ENCODE measurements around the gene PROK1. TPM values are rescaled to one million over a fixed set of nuclear protein-coding genes. Genes with fewer than 3 reads are reported as not detected.

Gene PROK1
- total and polyA plus RNA-seq, 2 donors (not counting 1 experiment from before 2014, with no cell fraction given): not detected

DNA sequence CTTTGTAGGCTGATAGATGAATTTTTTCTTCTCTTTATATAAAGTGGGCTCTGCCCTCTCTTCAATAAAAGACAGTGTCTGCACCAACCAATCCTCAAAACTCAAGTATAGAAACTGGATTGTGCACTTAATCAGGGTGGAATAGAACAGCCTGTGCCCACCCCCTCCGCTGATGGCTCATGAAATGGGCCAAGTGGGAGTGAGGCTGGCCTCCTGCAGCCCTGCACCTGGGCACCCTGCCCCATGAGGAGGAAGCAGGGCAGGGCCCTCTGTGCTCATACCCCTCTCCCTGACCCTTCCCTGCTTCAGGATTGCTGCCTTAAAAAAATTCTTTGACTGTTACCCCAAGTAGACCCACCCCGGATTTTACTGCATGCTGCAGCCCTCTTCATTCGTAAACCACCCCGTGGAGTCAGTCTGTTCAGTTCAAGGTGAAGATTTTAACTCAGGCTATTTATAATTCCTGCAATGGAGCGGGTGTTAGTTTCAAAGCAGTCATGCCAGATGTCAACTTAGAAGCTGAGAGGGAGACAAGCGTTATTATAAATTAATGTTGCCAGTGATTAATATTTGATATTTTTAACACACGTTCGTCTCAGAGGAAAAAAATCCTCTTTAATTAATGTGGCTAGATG lies 15.8 kb downstream of the PROK1 start:
- H3K27me3 ChIP-seq (replicated peaks in 1 of 4; ENCODE audit: control extremely low read depth in 1 of 4, control insufficient read depth in 3 of 4, insufficient read depth in 4 of 4, low read length in 3 of 4): no peaks in the 10 kb centered on the region
- TF ChIP-seq, protein P1, sequence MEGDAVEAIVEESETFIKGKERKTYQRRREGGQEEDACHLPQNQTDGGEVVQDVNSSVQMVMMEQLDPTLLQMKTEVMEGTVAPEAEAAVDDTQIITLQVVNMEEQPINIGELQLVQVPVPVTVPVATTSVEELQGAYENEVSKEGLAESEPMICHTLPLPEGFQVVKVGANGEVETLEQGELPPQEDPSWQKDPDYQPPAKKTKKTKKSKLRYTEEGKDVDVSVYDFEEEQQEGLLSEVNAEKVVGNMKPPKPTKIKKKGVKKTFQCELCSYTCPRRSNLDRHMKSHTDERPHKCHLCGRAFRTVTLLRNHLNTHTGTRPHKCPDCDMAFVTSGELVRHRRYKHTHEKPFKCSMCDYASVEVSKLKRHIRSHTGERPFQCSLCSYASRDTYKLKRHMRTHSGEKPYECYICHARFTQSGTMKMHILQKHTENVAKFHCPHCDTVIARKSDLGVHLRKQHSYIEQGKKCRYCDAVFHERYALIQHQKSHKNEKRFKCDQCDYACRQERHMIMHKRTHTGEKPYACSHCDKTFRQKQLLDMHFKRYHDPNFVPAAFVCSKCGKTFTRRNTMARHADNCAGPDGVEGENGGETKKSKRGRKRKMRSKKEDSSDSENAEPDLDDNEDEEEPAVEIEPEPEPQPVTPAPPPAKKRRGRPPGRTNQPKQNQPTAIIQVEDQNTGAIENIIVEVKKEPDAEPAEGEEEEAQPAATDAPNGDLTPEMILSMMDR (IDR thresholded peaks at IDR 0.05): no peak
- no peak for TF ChIP-seq EZH2 (IDR thresholded peaks at IDR 0.05; ENCODE audit: borderline replicate concordance, insufficient read depth, low read depth, low read length, poor library complexity, severe bottlenecking)
- H3K27me3 Mint-ChIP-seq: peaks cover 11% of the 10 kb centered on the region
- H4K20me1 ChIP-seq (ENCODE audit: control insufficient read depth, insufficient read depth, low read length, poor library complexity, severe bottlenecking): no peaks in the 10 kb centered on the region
- no peaks in the 10 kb centered on the region for H3K4me1 Mint-ChIP-seq
- no peak overlapping the region for H3K4me3 Mint-ChIP-seq
- H3K27ac ChIP-seq (ENCODE audit: low read length in 2 of 2): no peak overlapping the region
- no peaks in the 10 kb centered on the region for H3K9me3 ChIP-seq (ENCODE audit: control extremely low read depth in 1 of 3, control insufficient read depth in 2 of 3, insufficient read depth in 1 of 3, low read length in 2 of 3)
- H3K4me2 ChIP-seq (replicated peaks; ENCODE audit: low read depth, low read length, poor library complexity, severe bottlenecking): no peak overlapping the region
- no peak overlapping the region for H3K4me3 ChIP-seq (ENCODE audit: control extremely low read depth in 1 of 5, extremely low read depth in 1 of 5, insufficient read depth in 1 of 5, low read depth in 2 of 5, low read length in 4 of 5)
- H3K79me2 ChIP-seq (ENCODE audit: control insufficient read depth, insufficient read depth, low read length): no peaks in the 10 kb centered on the region
- no peak overlapping the region for H3K27ac Mint-ChIP-seq
- no peaks in the 10 kb centered on the region for H3K4me1 ChIP-seq (ENCODE audit: control insufficient read depth in 2 of 2, insufficient read depth in 2 of 2, low read length in 2 of 2)
- no peaks in the 10 kb centered on the region for H3K36me3 ChIP-seq (replicated peaks in 1 of 2; ENCODE audit: control extremely low read depth in 1 of 2, control insufficient read depth in 1 of 2, extremely low read depth in 1 of 2, insufficient read depth in 2 of 2, low read length in 1 of 2)
- H3K9ac ChIP-seq (ENCODE audit: low read length): no peak overlapping the region
- POLR2A ChIA-PET: no interaction called here
- no peaks in the 10 kb centered on the region for H3K9me3 Mint-ChIP-seq (ENCODE audit: insufficient read depth)
- WGBS (ENCODE audit: insufficient coverage): 100% methylated on average over 4 of the region's 8 CpGs
- no peak for ATAC-seq (ENCODE audit: low read depth)
- CTCF ChIA-PET: interaction anchor here (1.5 to 23.1 kb wide), 3 partner anchors 54 to 262 kb away, joined by 4 to 837 read pairs (median 6); partner anchors contain the start of gene KCNC4
- no peak for DNase-seq
- intact Hi-C loops (cut with micrococcal nuclease): no loop called here
- H2AFZ ChIP-seq (ENCODE audit: insufficient read depth, low read depth, low read length, poor library complexity, severe bottlenecking): no peak overlapping the region

GRCh38 chr1:110471131-110471530 lies 20.2 kb downstream of the PROK1 start:
- ATAC-seq (ENCODE audit: low read depth) (no peak), DNase-seq (no peak)
- H3K9me3 Mint-ChIP-seq (ENCODE audit: insufficient read depth): no peaks in the 10 kb centered on the region
- no peaks in the 10 kb centered on the region for H3K36me3 ChIP-seq (replicated peaks in 1 of 2; ENCODE audit: control extremely low read depth in 1 of 2, control insufficient read depth in 1 of 2, extremely low read depth in 1 of 2, insufficient read depth in 2 of 2, low read length in 1 of 2)
- CTCF ChIA-PET: interaction anchor here (1.5 kb wide), 1 partner anchor 10 kb away, joined by 3 read pairs; no protein-coding TSS in a partner anchor
- H3K4me1 Mint-ChIP-seq: no peaks in the 10 kb centered on the region
- no peak overlapping the region for H3K4me3 Mint-ChIP-seq
- no peak overlapping the region for H3K4me2 ChIP-seq (replicated peaks; ENCODE audit: low read depth, low read length, poor library complexity, severe bottlenecking)
- 83% methylated on average over 1 of the region's 3 CpGs for WGBS (ENCODE audit: insufficient coverage)
- no peak overlapping the region for H2AFZ ChIP-seq (ENCODE audit: insufficient read depth, low read depth, low read length, poor library complexity, severe bottlenecking)
- H3K9me3 ChIP-seq (ENCODE audit: control extremely low read depth in 1 of 3, control insufficient read depth in 2 of 3, insufficient read depth in 1 of 3, low read length in 2 of 3): peaks cover 0 to 2% (median 0%) of the 10 kb centered on the region in 3 donors
- POLR2A ChIA-PET: no interaction called here
- TF ChIP-seq, protein P1 (IDR thresholded peaks at IDR 0.05): no peak
- TF ChIP-seq EZH2 (IDR thresholded peaks at IDR 0.05; ENCODE audit: borderline replicate concordance, insufficient read depth, low read depth, low read length, poor library complexity, severe bottlenecking): no peak
- H3K4me1 ChIP-seq (ENCODE audit: control insufficient read depth in 2 of 2, insufficient read depth in 2 of 2, low read length in 2 of 2): no peaks in the 10 kb centered on the region
- no peak overlapping the region for H3K4me3 ChIP-seq (ENCODE audit: control extremely low read depth in 1 of 5, extremely low read depth in 1 of 5, insufficient read depth in 1 of 5, low read depth in 2 of 5, low read length in 4 of 5)
- H3K27ac ChIP-seq (ENCODE audit: low read length in 2 of 2): no peak overlapping the region
- peaks cover 24% of the 10 kb centered on the region for H3K27me3 Mint-ChIP-seq
- H3K27me3 ChIP-seq (replicated peaks in 1 of 4; ENCODE audit: control extremely low read depth in 1 of 4, control insufficient read depth in 3 of 4, insufficient read depth in 4 of 4, low read length in 3 of 4): peaks cover 0 to 3% (median 0%) of the 10 kb centered on the region in 4 experiments
- H3K79me2 ChIP-seq (ENCODE audit: control insufficient read depth, insufficient read depth, low read length): no peaks in the 10 kb centered on the region
- no peak overlapping the region for H3K27ac Mint-ChIP-seq
- H3K9ac ChIP-seq (ENCODE audit: low read length): no peak overlapping the region
- intact Hi-C loops (cut with micrococcal nuclease): no loop called here
- H4K20me1 ChIP-seq (ENCODE audit: control insufficient read depth, insufficient read depth, low read length, poor library complexity, severe bottlenecking): no peaks in the 10 kb centered on the region

Data from B cell (primary cell).